Body of pancreas (tissue), 4 donors: Measurements from ENCODE around the gene C19orf73. TPM values are rescaled to one million over a fixed set of nuclear protein-coding genes. Genes with fewer than 3 reads are reported as not detected.
"Not testable (repeated sequence)": the region's sequence is repeated elsewhere in the genome, so short reads cannot be mapped to it uniquely, and the experiment has no call there.

Experiments
- ATAC-seq: fragments of 150-250 bp; one replicate; pipeline ENCODE4 v1.9.1; 2016
- DNase-seq, 4 donors: peaks; one replicate each; pipeline ENCODE4 v3.0.0-alpha.2; 2019
- H3K27ac ChIP-seq, 4 donors: fragments of 200-600 bp; sonication (generic); 1 replicate in 3 of 4; 2 replicates in 1 of 4; pipeline versions ENCODE4 v1.5.1 to v1.6.1; 2016 to 2019; ENCODE audit warnings: mild to moderate bottlenecking in 1 of 4, mixed read lengths in 1 of 4, moderate library complexity in 1 of 4
- H3K27me3 ChIP-seq, 2 donors: fragments of 200-600 bp; sonication (generic); one replicate each; pipeline ENCODE4 v1.6.0; 2016; ENCODE audit warnings: mild to moderate bottlenecking in 1 of 2
- H3K36me3 ChIP-seq, 2 donors: fragments of 200-600 bp; sonication (generic); replicated peaks in 1 of 2; 2 replicates each; pipeline ENCODE4 v1.5.1; 2016; ENCODE audit warnings: low read depth in 2 of 2; ENCODE audit not compliant: insufficient read depth in 1 of 2
- H3K4me1 ChIP-seq: fragments of 200-600 bp; sonication (generic); one replicate; pipeline ENCODE4 v1.6.0; 2016
- H3K4me3 ChIP-seq, 2 donors: fragments of 200-600 bp; sonication (generic); 1 replicate in 1 of 2; 2 replicates in 1 of 2; pipeline ENCODE4 v1.5.1; 2016 to 2019
- H3K9me3 ChIP-seq, 3 donors: fragments of 200-600 bp; sonication (generic); 1 replicate in 2 of 3; 2 replicates in 1 of 3; pipeline ENCODE4 v1.5.1; 2016
- POLR2A ChIP-seq, 3 donors: fragments of 450-650 bp; IDR thresholded peaks; one replicate each; pipeline ENCODE4 v1.6.1; 2016; ENCODE audit warnings: antibody characterized with exemption in 3 of 3, mild to moderate bottlenecking in 2 of 3
- WGBS, 2 donors: methylation state at CpG; one replicate each; pipeline ENCODE4 v1.1.5; 2017; 5-methylcytosine and 5-hydroxymethylcytosine counted together
- intact Hi-C: fragments of 100-400 bp; cut with DNase I; formaldehyde crosslinking; loops from one replicate; pipeline ENCODE4 v1.15.1; 2023
- total RNA-seq, 2 donors: library from RNA; depleted of rRNA; stranded (reverse); fragments of >200 nt; gene quantifications; one replicate each; pipeline ENCODE4 v1.1.0, GENCODE V29; 2016
- TF ChIP-seq, protein P1 (sequence below), 7 experiments: fragments of 450-650 bp in 4 of 7; fragments of 200-600 bp in 3 of 7; sonication (generic) in 3 of 7; IDR thresholded peaks; one replicate each; pipeline ENCODE4 v1.5.1; 2016 to 2019; ENCODE audit warnings: antibody characterized with exemption in 7 of 7

C19orf73 gene
- total RNA-seq, 2 donors from 2014 or later, result 2.3 TPM; not detected in 1

DNA sequence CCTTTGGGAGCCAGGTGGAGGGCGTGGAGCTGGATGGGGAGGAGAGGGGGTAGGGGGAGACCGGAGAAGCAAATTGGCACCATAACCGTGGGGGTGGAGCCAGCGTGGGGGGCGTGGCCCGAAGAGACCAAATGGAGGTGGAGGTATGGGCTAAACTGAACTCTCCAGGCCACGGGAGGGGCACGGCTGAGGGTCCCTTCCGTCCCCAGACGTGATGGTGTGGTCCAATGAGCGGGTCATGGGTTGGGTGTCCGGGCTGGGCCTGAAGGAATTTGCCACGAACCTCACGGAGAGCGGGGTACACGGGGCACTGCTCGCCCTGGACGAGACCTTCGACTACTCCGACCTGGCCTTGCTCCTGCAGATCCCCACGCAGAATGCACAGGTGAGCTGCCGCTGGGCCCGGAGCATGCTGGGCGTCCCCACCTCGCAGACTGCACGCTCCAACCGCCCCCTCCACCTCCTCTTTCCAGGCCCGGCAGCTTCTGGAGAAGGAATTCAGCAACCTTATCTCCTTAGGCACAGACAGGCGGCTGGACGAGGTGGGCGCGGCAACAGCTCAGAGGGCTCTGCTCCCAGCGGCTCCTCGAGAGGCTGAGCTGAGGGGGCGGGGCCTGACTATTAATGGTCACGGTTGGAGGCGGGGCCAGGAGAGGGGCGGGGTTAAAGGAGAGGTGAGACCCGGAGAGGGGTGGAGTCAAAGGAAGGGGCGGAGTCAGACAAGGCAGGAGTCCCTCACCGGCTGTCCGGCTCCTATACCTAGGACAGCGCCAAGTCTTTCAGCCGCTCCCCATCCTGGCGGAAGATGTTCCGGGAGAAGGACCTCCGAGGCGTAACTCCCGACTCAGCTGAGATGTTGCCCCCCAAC is 30.1 kb upstream of the C19orf73 start:
- Histone ChIP-seq H3K4me1 (peaks cover 44% of the 10 kb centered on the region), H3K4me3 (peak overlapping the region; percentile 23 to 72), H3K36me3 (no peaks in the 10 kb centered on the region), H3K27ac (peak overlapping the region; percentile 78 to 85 (median 82)), H3K27me3 (no peaks in the 10 kb centered on the region), H3K9me3 (no peaks in the 10 kb centered on the region)
- intact Hi-C loops, result loop anchor here (5.0 to 10.0 kb wide), 2 partner anchors 37 to 54 kb away; partner anchors contain the start of gene LIN7B
- 3 to 4% methylated on average over 34 to 49 of the region's 49 CpGs for WGBS, 2 donors
- DNase-seq (peak; percentile 99 to 100 (median 100)), ATAC-seq (peak; percentile 78)
- TF ChIP-seq POLR2A (IDR thresholded peaks at IDR 0.05), result peak; percentile 12 to 34 (median 19)
- TF ChIP-seq, protein P1, sequence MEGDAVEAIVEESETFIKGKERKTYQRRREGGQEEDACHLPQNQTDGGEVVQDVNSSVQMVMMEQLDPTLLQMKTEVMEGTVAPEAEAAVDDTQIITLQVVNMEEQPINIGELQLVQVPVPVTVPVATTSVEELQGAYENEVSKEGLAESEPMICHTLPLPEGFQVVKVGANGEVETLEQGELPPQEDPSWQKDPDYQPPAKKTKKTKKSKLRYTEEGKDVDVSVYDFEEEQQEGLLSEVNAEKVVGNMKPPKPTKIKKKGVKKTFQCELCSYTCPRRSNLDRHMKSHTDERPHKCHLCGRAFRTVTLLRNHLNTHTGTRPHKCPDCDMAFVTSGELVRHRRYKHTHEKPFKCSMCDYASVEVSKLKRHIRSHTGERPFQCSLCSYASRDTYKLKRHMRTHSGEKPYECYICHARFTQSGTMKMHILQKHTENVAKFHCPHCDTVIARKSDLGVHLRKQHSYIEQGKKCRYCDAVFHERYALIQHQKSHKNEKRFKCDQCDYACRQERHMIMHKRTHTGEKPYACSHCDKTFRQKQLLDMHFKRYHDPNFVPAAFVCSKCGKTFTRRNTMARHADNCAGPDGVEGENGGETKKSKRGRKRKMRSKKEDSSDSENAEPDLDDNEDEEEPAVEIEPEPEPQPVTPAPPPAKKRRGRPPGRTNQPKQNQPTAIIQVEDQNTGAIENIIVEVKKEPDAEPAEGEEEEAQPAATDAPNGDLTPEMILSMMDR (IDR thresholded peaks at IDR 0.05), result no peak

DNA sequence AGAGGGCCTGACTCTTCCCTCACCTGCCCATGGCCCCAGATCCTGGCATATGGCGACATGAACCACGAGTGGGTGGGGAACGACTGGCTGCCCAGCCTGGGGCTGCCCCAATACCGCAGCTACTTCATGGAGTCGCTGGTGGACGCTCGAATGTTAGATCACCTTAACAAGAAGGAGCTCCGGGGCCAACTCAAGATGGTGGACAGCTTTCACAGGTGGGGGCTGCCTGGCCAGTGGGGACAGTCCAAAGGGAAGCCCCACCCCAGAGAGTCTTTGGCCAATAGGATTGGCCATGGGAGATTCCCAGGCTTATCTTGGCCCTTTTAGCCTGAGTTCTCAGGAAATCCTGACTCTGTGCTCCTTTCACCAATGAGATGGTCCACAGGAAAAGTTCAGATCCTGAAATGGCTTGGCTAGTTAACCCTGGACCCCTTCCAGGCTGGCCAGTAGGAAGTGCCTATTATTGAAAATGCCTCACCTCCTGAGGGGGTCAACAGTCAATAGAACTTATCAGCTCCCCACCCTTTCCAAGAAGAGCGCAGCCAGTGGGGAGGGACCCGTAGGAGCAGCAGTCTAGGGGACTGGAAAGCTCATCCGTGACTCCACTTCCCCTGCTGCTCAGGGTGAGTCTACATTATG is 29.2 kb upstream of the C19orf73 start:
- H3K4me1 ChIP-seq, result peaks cover 46% of the 10 kb centered on the region
- H3K36me3 ChIP-seq, result no peaks in the 10 kb centered on the region
- H3K9me3 ChIP-seq, result no peaks in the 10 kb centered on the region
- 78 to 79% methylated on average over 11 of the region's 11 CpGs for WGBS, 2 donors
- H3K27me3 ChIP-seq, result no peaks in the 10 kb centered on the region
- TF ChIP-seq, protein P1 (IDR thresholded peaks at IDR 0.05), result no peak
- TF ChIP-seq POLR2A (IDR thresholded peaks at IDR 0.05), result no peak
- H3K4me3 ChIP-seq, result no peak overlapping the region
- ATAC-seq (no peak), DNase-seq (peak in 1 of 4 donors; percentile 14)
- intact Hi-C loops, result loop anchor here (5.0 to 10.0 kb wide), 2 partner anchors 36 to 53 kb away; partner anchors contain the start of gene LIN7B
- peak overlapping the region in 3 of 4 donors; percentile 81 to 85 (median 84) for H3K27ac ChIP-seq

DNA sequence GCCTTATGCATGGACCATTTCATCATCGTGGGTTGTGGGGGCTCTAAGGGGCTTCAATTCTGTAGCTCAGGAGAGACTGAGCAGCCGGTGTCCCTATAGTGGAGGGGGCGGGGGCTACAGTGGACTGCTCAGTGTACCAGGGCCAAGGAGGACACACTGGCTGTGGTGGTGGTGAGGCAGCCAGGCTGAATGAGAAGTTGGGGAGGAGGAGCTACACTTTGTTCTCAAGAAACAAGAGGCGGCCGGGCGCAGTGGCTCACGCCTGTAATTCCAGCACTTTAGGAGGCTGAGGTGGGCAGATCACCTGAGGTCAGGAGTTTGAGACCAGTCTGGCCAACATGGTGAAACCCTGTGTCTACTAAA is 27.4 kb upstream of the C19orf73 start:
- not testable (repeated sequence) for ATAC-seq, H3K27ac ChIP-seq, DNase-seq, H3K4me3 ChIP-seq, H3K36me3 ChIP-seq, H3K27me3 ChIP-seq, H3K9me3 ChIP-seq
- intact Hi-C loops, result loop anchor here (5.0 to 10.0 kb wide), 2 partner anchors 34 to 52 kb away; partner anchors contain the start of gene LIN7B
- 32 to 53% methylated on average over 7 of the region's 7 CpGs for WGBS, 2 donors
- peaks cover 50% of the 10 kb centered on the region for H3K4me1 ChIP-seq

DNA sequence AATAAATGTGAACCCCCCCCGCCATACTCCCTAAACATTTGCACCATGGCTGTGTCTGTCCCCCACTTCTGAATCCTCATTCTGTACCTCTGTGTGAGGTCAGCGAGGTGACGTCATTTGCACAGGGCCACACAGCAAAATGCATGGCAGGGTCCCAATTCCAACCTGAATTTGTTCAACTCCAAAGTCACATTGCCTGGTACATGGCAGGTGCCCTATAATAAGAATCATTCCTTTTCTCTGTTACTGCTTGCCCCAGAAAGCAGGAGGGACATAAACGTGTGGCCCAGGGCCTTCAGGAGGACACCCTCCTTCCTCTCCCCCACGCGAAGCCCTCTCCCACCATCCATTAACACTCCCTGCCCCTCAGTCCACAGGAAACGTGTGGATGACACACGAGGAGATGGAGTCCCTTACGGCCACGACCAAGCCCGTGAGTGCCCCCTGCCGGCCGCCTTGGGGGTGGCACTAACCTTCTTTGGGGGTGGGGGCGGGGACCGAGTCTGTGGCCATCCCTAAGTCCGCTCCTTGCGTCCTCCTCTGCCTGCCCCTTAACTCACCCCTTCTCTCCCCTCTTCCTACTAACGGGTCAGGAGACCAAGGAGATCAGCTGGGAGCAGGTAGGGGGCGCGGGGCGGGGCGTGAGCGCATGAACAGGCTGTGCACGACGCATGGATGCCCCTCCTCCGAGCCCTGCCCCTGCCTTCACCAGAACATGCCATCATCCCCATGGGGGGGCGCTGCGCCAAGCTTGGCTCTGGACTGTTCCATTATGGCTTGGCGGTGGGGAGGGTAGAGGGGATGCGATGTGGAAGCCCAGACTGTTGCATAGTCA is 26.8 kb upstream of the C19orf73 start:
- WGBS, 2 donors, result 7 to 17% methylated on average over 10 to 29 of the region's 30 CpGs

More for the DNA sequence above, 26.8 kb upstream of the C19orf73 start:
- no peak for ATAC-seq
- DNase-seq, result peak; percentile 71 to 83 (median 78)
- H3K4me1 ChIP-seq, result peaks cover 44% of the 10 kb centered on the region
- TF ChIP-seq POLR2A (IDR thresholded peaks at IDR 0.05), result no peak
- TF ChIP-seq, protein P1 (IDR thresholded peaks at IDR 0.05), result peak; percentile 73 to 91 (median 79)
- no peak overlapping the region for H3K27ac ChIP-seq
- intact Hi-C loops, result loop anchor here (2.0 to 10.0 kb wide), 3 partner anchors 17 to 51 kb away; partner anchors contain the start of gene LIN7B
- no peaks in the 10 kb centered on the region for H3K27me3 ChIP-seq
- no peak overlapping the region for H3K4me3 ChIP-seq
- H3K9me3 ChIP-seq, result no peaks in the 10 kb centered on the region
- H3K36me3 ChIP-seq, result no peaks in the 10 kb centered on the region
